ENCODE data around the gene KIAA1217.

Gene KIAA1217

GRCh38 chr10:24299578-24300260 is 90.8 kb downstream of the KIAA1217 start:
- H3F3A ChIP-seq (ENCODE audit: insufficient read depth, low read length): no peaks in the 10 kb centered on the region
- H3K79me2 ChIP-seq (ENCODE audit: insufficient read depth, low read length): no peaks in the 10 kb centered on the region
- TF ChIP-seq EZH2 (IDR thresholded peaks at IDR 0.05; ENCODE audit: borderline replicate concordance, low read length) (no peak), CTCF (IDR thresholded peaks at IDR 0.05; ENCODE audit: low read length) (no peak)
- H3K9me2 ChIP-seq (ENCODE audit: low read depth, low read length): no peaks in the 10 kb centered on the region
- no peaks in the 10 kb centered on the region for H3K27me3 ChIP-seq (ENCODE audit: insufficient read depth, low read length)
- H3K9ac ChIP-seq (ENCODE audit: low read length): no peak overlapping the region
- H4K20me1 ChIP-seq (ENCODE audit: insufficient read depth, low read length): no peaks in the 10 kb centered on the region
- no peak overlapping the region for H3K4me2 ChIP-seq (ENCODE audit: low read length)
- H3K36me3 ChIP-seq (ENCODE audit: insufficient read depth, low read length): no peaks in the 10 kb centered on the region
- no peaks in the 10 kb centered on the region for H3K9me3 ChIP-seq (ENCODE audit: low read length)
- no peaks in the 10 kb centered on the region for H3K4me1 ChIP-seq (ENCODE audit: insufficient read depth, low read length, severe bottlenecking)
- no peak overlapping the region for H3K27ac ChIP-seq (ENCODE audit: low read depth, low read length, poor library complexity, severe bottlenecking)
- H2AFZ ChIP-seq (ENCODE audit: low read length): no peak overlapping the region
- no peak overlapping the region for H3K4me3 ChIP-seq (ENCODE audit: low read depth, low read length, poor library complexity, severe bottlenecking)

- no peak for TF ChIP-seq EZH2 (IDR thresholded peaks at IDR 0.05; ENCODE audit: borderline replicate concordance, low read length)
- no peak for TF ChIP-seq CTCF (IDR thresholded peaks at IDR 0.05; ENCODE audit: low read length)
Measured at GRCh38 chr10:24303522-24304310, 94.8 kb downstream of the KIAA1217 start.

GRCh38 chr10:24305551-24306506 is 96.9 kb downstream of the KIAA1217 start:
- Histone ChIP-seq H3K36me3 (ENCODE audit: insufficient read depth, low read length) (no peaks in the 10 kb centered on the region), H2AFZ (ENCODE audit: low read length) (no peak overlapping the region), H3K9me3 (ENCODE audit: low read length) (no peaks in the 10 kb centered on the region), H3K27ac (ENCODE audit: low read depth, low read length, poor library complexity, severe bottlenecking) (no peak overlapping the region), H3K9ac (ENCODE audit: low read length) (no peak overlapping the region), H4K20me1 (ENCODE audit: insufficient read depth, low read length) (no peaks in the 10 kb centered on the region), H3K4me1 (ENCODE audit: insufficient read depth, low read length, severe bottlenecking) (no peaks in the 10 kb centered on the region), H3K9me2 (ENCODE audit: low read depth, low read length) (no peaks in the 10 kb centered on the region), H3K27me3 (ENCODE audit: insufficient read depth, low read length) (no peaks in the 10 kb centered on the region), H3K79me2 (ENCODE audit: insufficient read depth, low read length) (no peaks in the 10 kb centered on the region), H3K4me2 (ENCODE audit: low read length) (no peak overlapping the region), H3F3A (ENCODE audit: insufficient read depth, low read length) (no peaks in the 10 kb centered on the region), H3K4me3 (ENCODE audit: low read depth, low read length, poor library complexity, severe bottlenecking) (no peak overlapping the region)
- TF ChIP-seq EZH2 (IDR thresholded peaks at IDR 0.05; ENCODE audit: borderline replicate concordance, low read length) (no peak), CTCF (IDR thresholded peaks at IDR 0.05; ENCODE audit: low read length) (no peak)

More at GRCh38 chr10:24303522-24304310, 94.8 kb downstream of the KIAA1217 start:
- Histone ChIP-seq H3K9ac (ENCODE audit: low read length) (no peak overlapping the region), H2AFZ (ENCODE audit: low read length) (no peak overlapping the region), H3K27me3 (ENCODE audit: insufficient read depth, low read length) (no peaks in the 10 kb centered on the region), H3K9me2 (ENCODE audit: low read depth, low read length) (no peaks in the 10 kb centered on the region), H3K4me3 (ENCODE audit: low read depth, low read length, poor library complexity, severe bottlenecking) (no peak overlapping the region), H3K79me2 (ENCODE audit: insufficient read depth, low read length) (no peaks in the 10 kb centered on the region), H3K9me3 (ENCODE audit: low read length) (no peaks in the 10 kb centered on the region), H3F3A (ENCODE audit: insufficient read depth, low read length) (no peaks in the 10 kb centered on the region), H3K4me1 (ENCODE audit: insufficient read depth, low read length, severe bottlenecking) (no peaks in the 10 kb centered on the region), H3K36me3 (ENCODE audit: insufficient read depth, low read length) (no peaks in the 10 kb centered on the region), H3K4me2 (ENCODE audit: low read length) (no peak overlapping the region), H4K20me1 (ENCODE audit: insufficient read depth, low read length) (no peaks in the 10 kb centered on the region), H3K27ac (ENCODE audit: low read depth, low read length, poor library complexity, severe bottlenecking) (no peak overlapping the region)
